ENCODE data around the gene PGC.

Gene PGC

GRCh38 chr6:41694815-41695526 is 52.2 kb downstream of the PGC start:
- H3K27me3 ChIP-seq (ENCODE audit: control insufficient read depth, insufficient read depth, low read length), result no peaks in the 10 kb centered on the region
- H3K4me1 ChIP-seq (ENCODE audit: control insufficient read depth, low read depth, low read length), result no peaks in the 10 kb centered on the region
- no peak overlapping the region for H3K9ac ChIP-seq (ENCODE audit: low read length)
- H3K27ac ChIP-seq (ENCODE audit: low read length), result no peak overlapping the region
- H3K9me3 ChIP-seq (ENCODE audit: control insufficient read depth, low read depth, low read length), result no peaks in the 10 kb centered on the region
- H3K36me3 ChIP-seq (ENCODE audit: control insufficient read depth, low read depth, low read length), result no peaks in the 10 kb centered on the region
- H3K4me3 ChIP-seq (ENCODE audit: low read length), result no peak overlapping the region

GRCh38 chr6:41693281-41694240 is 53.6 kb downstream of the PGC start:
- no peak overlapping the region for H3K9ac ChIP-seq (ENCODE audit: low read length)
- H3K27me3 ChIP-seq (ENCODE audit: control insufficient read depth, insufficient read depth, low read length), result no peaks in the 10 kb centered on the region
- no peak overlapping the region for H3K4me3 ChIP-seq (ENCODE audit: low read length)
- no peaks in the 10 kb centered on the region for H3K36me3 ChIP-seq (ENCODE audit: control insufficient read depth, low read depth, low read length)
- no peak overlapping the region for H3K27ac ChIP-seq (ENCODE audit: low read length)
- no peaks in the 10 kb centered on the region for H3K9me3 ChIP-seq (ENCODE audit: control insufficient read depth, low read depth, low read length)
- H3K4me1 ChIP-seq (ENCODE audit: control insufficient read depth, low read depth, low read length), result no peaks in the 10 kb centered on the region

GRCh38 chr6:41692730-41693129 is 54.5 kb downstream of the PGC start:
- no peak overlapping the region for H3K9ac ChIP-seq (ENCODE audit: low read length)
- H3K27ac ChIP-seq (ENCODE audit: low read length), result no peak overlapping the region
- H3K4me3 ChIP-seq (ENCODE audit: low read length), result no peak overlapping the region
- H3K27me3 ChIP-seq (ENCODE audit: control insufficient read depth, insufficient read depth, low read length), result no peaks in the 10 kb centered on the region
- H3K9me3 ChIP-seq (ENCODE audit: control insufficient read depth, low read depth, low read length), result no peaks in the 10 kb centered on the region
- peaks cover 8% of the 10 kb centered on the region for H3K4me1 ChIP-seq (ENCODE audit: control insufficient read depth, low read depth, low read length)
- no peaks in the 10 kb centered on the region for H3K36me3 ChIP-seq (ENCODE audit: control insufficient read depth, low read depth, low read length)

- Histone ChIP-seq H3K4me3 (ENCODE audit: low read length) (no peak overlapping the region), H3K9me3 (ENCODE audit: control insufficient read depth, low read depth, low read length) (no peaks in the 10 kb centered on the region), H3K9ac (ENCODE audit: low read length) (no peak overlapping the region), H3K27ac (ENCODE audit: low read length) (no peak overlapping the region), H3K36me3 (ENCODE audit: control insufficient read depth, low read depth, low read length) (no peaks in the 10 kb centered on the region), H3K27me3 (ENCODE audit: control insufficient read depth, insufficient read depth, low read length) (no peaks in the 10 kb centered on the region), H3K4me1 (ENCODE audit: control insufficient read depth, low read depth, low read length) (peaks cover 11% of the 10 kb centered on the region)
These were observed 55.0 kb downstream of the PGC start for GRCh38 chr6:41692080-41692675.

GRCh38 chr6:41691426-41692079 is 55.6 kb downstream of the PGC start:
- H3K4me3 ChIP-seq (ENCODE audit: low read length), result no peak overlapping the region
- no peaks in the 10 kb centered on the region for H3K27me3 ChIP-seq (ENCODE audit: control insufficient read depth, insufficient read depth, low read length)
- H3K27ac ChIP-seq (ENCODE audit: low read length), result no peak overlapping the region
- H3K4me1 ChIP-seq (ENCODE audit: control insufficient read depth, low read depth, low read length), result peaks cover 14% of the 10 kb centered on the region
- H3K9me3 ChIP-seq (ENCODE audit: control insufficient read depth, low read depth, low read length), result no peaks in the 10 kb centered on the region
- H3K36me3 ChIP-seq (ENCODE audit: control insufficient read depth, low read depth, low read length), result no peaks in the 10 kb centered on the region
- H3K9ac ChIP-seq (ENCODE audit: low read length), result no peak overlapping the region

- no peaks in the 10 kb centered on the region for H3K27me3 ChIP-seq (ENCODE audit: control insufficient read depth, insufficient read depth, low read length)
- H3K9ac ChIP-seq (ENCODE audit: low read length), result no peak overlapping the region
- no peak overlapping the region for H3K4me3 ChIP-seq (ENCODE audit: low read length)
- H3K4me1 ChIP-seq (ENCODE audit: control insufficient read depth, low read depth, low read length), result peaks cover 14% of the 10 kb centered on the region
- no peaks in the 10 kb centered on the region for H3K36me3 ChIP-seq (ENCODE audit: control insufficient read depth, low read depth, low read length)
- H3K9me3 ChIP-seq (ENCODE audit: control insufficient read depth, low read depth, low read length), result no peaks in the 10 kb centered on the region
- no peak overlapping the region for H3K27ac ChIP-seq (ENCODE audit: low read length)
These were observed 56.5 kb downstream of the PGC start for GRCh38 chr6:41690541-41691330.

GRCh38 chr6:41689171-41690008 is 57.8 kb downstream of the PGC start:
- peaks cover 14% of the 10 kb centered on the region for H3K4me1 ChIP-seq (ENCODE audit: control insufficient read depth, low read depth, low read length)
- H3K36me3 ChIP-seq (ENCODE audit: control insufficient read depth, low read depth, low read length), result no peaks in the 10 kb centered on the region
- H3K27ac ChIP-seq (ENCODE audit: low read length), result no peak overlapping the region
- no peak overlapping the region for H3K9ac ChIP-seq (ENCODE audit: low read length)
- H3K4me3 ChIP-seq (ENCODE audit: low read length), result no peak overlapping the region
- no peaks in the 10 kb centered on the region for H3K9me3 ChIP-seq (ENCODE audit: control insufficient read depth, low read depth, low read length)
- no peaks in the 10 kb centered on the region for H3K27me3 ChIP-seq (ENCODE audit: control insufficient read depth, insufficient read depth, low read length)

GRCh38 chr6:41688256-41688965 is 58.8 kb downstream of the PGC start:
- H3K27me3 ChIP-seq (ENCODE audit: control insufficient read depth, insufficient read depth, low read length), result peaks cover 6% of the 10 kb centered on the region
- no peak overlapping the region for H3K9ac ChIP-seq (ENCODE audit: low read length)
- peaks cover 14% of the 10 kb centered on the region for H3K4me1 ChIP-seq (ENCODE audit: control insufficient read depth, low read depth, low read length)
- H3K36me3 ChIP-seq (ENCODE audit: control insufficient read depth, low read depth, low read length), result no peaks in the 10 kb centered on the region
- H3K9me3 ChIP-seq (ENCODE audit: control insufficient read depth, low read depth, low read length), result no peaks in the 10 kb centered on the region
- H3K4me3 ChIP-seq (ENCODE audit: low read length), result no peak overlapping the region
- H3K27ac ChIP-seq (ENCODE audit: low read length), result no peak overlapping the region

- H3K9ac ChIP-seq (ENCODE audit: low read length), result no peak overlapping the region
- H3K36me3 ChIP-seq (ENCODE audit: control insufficient read depth, low read depth, low read length), result no peaks in the 10 kb centered on the region
- H3K9me3 ChIP-seq (ENCODE audit: control insufficient read depth, low read depth, low read length), result no peaks in the 10 kb centered on the region
- H3K4me1 ChIP-seq (ENCODE audit: control insufficient read depth, low read depth, low read length), result peaks cover 14% of the 10 kb centered on the region
- H3K4me3 ChIP-seq (ENCODE audit: low read length), result no peak overlapping the region
- no peak overlapping the region for H3K27ac ChIP-seq (ENCODE audit: low read length)
- H3K27me3 ChIP-seq (ENCODE audit: control insufficient read depth, insufficient read depth, low read length), result peaks cover 13% of the 10 kb centered on the region
These were observed 59.6 kb downstream of the PGC start for GRCh38 chr6:41687501-41688175.
